H1 (cell line): ENCODE measurements around the gene DLL4. TPM values are rescaled to one million over a fixed set of nuclear protein-coding genes. Genes with fewer than 3 reads are reported as not detected.

Source experiments
- ASH2L ChIP-seq: fragments of 200-600, 300-600 bp; sonication (generic); IDR thresholded peaks from one replicate; pipeline ENCODE4 v1.7.1; 2017; ENCODE audit warnings: low read length
- CBX5 ChIP-seq: fragments of 300-800, 300-1000 bp; sonication (generic); IDR thresholded peaks from 2 replicates; pipeline ENCODE4 v1.7.1; 2016; ENCODE audit warnings: antibody characterized with exemption, low read length, low read depth
- CHD2 ChIP-seq: IDR thresholded peaks from 2 replicates; pipeline ENCODE4 v1.6.1; 2012; ENCODE audit warnings: low read length, improper control_type of control experiment
- GABPA ChIP-seq: IDR thresholded peaks from 2 replicates; pipeline ENCODE4 v1.6.1; 2011; ENCODE audit warnings: mild to moderate bottlenecking, low read length, moderate library complexity, borderline replicate concordance; ENCODE audit not compliant: insufficient read depth
- RNF2 ChIP-seq: fragments of 200-900, 300-1000 bp; sonication (generic); IDR thresholded peaks from 2 replicates; pipeline ENCODE4 v1.7.1; 2016; ENCODE audit warnings: borderline replicate concordance, low read depth, mild to moderate bottlenecking, antibody characterized with exemption, low read length; ENCODE audit not compliant: poor library complexity, severe bottlenecking; ENCODE audit errors: missing control alignments
- SIX5 ChIP-seq: IDR thresholded peaks from 2 replicates; pipeline ENCODE4 v1.6.1; 2011; ENCODE audit warnings: mild to moderate bottlenecking, low read depth, low read length
- SP2 ChIP-seq: IDR thresholded peaks from 2 replicates; pipeline ENCODE4 v1.6.1; 2012; ENCODE audit warnings: mild to moderate bottlenecking, low read length, inconsistent platforms
- SP4 ChIP-seq: IDR thresholded peaks from 2 replicates; pipeline ENCODE4 v1.6.1; 2012; ENCODE audit warnings: low read length, inconsistent platforms
- ZNF274 ChIP-seq: IDR thresholded peaks from 2 replicates; pipeline ENCODE4 v1.7.0; 2012; ENCODE audit warnings: low read length, borderline replicate concordance; ENCODE audit errors: extremely low read depth
- polyA plus RNA-seq, 7 experiments: library from polyadenylated mRNA; depleted of rRNA in 3 of 7; stranded (reverse) in 5 of 7; unstranded in 2 of 7; fragments of >200 nt in 5 of 7; fragments of 200-250 nt in 2 of 7; gene quantifications; 1 replicate in 5 of 7; 2 replicates in 1 of 7; 4 replicates in 1 of 7; pipeline versions ENCODE4 v1.2.1 to v1.2.3, GENCODE V29; 2011 to 2013; ENCODE audit warnings: missing spikeins in 2 of 7, mixed read lengths in 2 of 7
- total RNA-seq: library from RNA; stranded (reverse); fragmentation: NEBNext Ultra II Directional; extraction: Animal tissue kit (Norgen Biotek cat#: 25700); gene quantifications from 2 replicates; pipeline ENCODE4 v1.2.1, GENCODE V29; 2021
- TF ChIP-seq, protein P1 (sequence below): fragments of 300-600 bp; sonication (generic); IDR thresholded peaks from 2 replicates; pipeline ENCODE4 v1.7.1; 2012; ENCODE audit warnings: low read length, moderate library complexity, mild to moderate bottlenecking, inconsistent platforms; ENCODE audit not compliant: insufficient replicate concordance

Gene DLL4
- total and polyA plus RNA-seq, 2 of the 8 experiments (the other 6 are each of a cell fraction or from before 2014, with no cell fraction given), result 0.23 to 0.60 TPM

DNA sequence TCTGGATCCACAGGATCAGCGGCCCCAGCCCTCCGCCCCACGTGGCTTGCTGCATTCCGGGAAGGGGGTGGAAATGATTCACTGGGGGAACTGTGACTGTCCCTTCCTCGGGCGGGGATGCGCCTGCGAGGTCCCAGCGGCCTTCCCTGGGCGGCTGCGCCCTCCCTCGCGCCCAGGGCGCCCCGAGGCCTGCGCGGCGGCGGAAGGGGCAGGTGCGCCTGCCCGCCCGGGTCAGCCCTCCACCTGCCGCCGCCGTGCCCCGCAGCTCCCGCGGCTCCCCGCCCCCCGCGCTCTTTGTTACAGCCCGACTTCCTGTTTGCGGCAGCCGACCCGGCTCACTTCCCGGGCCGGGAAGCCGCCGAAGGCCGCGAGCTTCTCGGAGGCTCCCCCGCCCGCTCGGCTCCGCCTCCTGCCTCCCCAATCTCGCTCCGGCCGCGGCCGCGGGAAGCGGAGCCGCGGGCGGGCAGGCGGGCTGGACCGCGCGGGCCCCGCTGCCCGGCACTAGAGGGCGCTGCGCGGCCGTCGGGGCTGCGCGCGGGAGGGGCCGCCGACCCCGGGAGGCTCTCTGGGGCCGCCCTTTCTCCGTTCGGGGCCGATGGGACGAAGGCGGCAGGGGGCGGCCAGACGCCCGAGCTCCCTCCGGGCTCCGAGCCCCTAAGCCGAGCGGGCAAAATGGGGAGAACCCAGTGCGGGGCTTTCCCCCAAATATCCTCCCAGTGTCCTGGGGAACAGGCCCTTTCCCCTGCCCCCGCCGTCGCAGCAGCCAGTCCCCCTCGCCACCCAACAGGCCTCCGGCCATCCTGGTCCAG, 12.6 kb downstream of the DLL4 start (continued):
- TF ChIP-seq GABPA, result no peak
- no peak for TF ChIP-seq RNF2
- TF ChIP-seq CBX5, result no peak
- TF ChIP-seq, protein P1, sequence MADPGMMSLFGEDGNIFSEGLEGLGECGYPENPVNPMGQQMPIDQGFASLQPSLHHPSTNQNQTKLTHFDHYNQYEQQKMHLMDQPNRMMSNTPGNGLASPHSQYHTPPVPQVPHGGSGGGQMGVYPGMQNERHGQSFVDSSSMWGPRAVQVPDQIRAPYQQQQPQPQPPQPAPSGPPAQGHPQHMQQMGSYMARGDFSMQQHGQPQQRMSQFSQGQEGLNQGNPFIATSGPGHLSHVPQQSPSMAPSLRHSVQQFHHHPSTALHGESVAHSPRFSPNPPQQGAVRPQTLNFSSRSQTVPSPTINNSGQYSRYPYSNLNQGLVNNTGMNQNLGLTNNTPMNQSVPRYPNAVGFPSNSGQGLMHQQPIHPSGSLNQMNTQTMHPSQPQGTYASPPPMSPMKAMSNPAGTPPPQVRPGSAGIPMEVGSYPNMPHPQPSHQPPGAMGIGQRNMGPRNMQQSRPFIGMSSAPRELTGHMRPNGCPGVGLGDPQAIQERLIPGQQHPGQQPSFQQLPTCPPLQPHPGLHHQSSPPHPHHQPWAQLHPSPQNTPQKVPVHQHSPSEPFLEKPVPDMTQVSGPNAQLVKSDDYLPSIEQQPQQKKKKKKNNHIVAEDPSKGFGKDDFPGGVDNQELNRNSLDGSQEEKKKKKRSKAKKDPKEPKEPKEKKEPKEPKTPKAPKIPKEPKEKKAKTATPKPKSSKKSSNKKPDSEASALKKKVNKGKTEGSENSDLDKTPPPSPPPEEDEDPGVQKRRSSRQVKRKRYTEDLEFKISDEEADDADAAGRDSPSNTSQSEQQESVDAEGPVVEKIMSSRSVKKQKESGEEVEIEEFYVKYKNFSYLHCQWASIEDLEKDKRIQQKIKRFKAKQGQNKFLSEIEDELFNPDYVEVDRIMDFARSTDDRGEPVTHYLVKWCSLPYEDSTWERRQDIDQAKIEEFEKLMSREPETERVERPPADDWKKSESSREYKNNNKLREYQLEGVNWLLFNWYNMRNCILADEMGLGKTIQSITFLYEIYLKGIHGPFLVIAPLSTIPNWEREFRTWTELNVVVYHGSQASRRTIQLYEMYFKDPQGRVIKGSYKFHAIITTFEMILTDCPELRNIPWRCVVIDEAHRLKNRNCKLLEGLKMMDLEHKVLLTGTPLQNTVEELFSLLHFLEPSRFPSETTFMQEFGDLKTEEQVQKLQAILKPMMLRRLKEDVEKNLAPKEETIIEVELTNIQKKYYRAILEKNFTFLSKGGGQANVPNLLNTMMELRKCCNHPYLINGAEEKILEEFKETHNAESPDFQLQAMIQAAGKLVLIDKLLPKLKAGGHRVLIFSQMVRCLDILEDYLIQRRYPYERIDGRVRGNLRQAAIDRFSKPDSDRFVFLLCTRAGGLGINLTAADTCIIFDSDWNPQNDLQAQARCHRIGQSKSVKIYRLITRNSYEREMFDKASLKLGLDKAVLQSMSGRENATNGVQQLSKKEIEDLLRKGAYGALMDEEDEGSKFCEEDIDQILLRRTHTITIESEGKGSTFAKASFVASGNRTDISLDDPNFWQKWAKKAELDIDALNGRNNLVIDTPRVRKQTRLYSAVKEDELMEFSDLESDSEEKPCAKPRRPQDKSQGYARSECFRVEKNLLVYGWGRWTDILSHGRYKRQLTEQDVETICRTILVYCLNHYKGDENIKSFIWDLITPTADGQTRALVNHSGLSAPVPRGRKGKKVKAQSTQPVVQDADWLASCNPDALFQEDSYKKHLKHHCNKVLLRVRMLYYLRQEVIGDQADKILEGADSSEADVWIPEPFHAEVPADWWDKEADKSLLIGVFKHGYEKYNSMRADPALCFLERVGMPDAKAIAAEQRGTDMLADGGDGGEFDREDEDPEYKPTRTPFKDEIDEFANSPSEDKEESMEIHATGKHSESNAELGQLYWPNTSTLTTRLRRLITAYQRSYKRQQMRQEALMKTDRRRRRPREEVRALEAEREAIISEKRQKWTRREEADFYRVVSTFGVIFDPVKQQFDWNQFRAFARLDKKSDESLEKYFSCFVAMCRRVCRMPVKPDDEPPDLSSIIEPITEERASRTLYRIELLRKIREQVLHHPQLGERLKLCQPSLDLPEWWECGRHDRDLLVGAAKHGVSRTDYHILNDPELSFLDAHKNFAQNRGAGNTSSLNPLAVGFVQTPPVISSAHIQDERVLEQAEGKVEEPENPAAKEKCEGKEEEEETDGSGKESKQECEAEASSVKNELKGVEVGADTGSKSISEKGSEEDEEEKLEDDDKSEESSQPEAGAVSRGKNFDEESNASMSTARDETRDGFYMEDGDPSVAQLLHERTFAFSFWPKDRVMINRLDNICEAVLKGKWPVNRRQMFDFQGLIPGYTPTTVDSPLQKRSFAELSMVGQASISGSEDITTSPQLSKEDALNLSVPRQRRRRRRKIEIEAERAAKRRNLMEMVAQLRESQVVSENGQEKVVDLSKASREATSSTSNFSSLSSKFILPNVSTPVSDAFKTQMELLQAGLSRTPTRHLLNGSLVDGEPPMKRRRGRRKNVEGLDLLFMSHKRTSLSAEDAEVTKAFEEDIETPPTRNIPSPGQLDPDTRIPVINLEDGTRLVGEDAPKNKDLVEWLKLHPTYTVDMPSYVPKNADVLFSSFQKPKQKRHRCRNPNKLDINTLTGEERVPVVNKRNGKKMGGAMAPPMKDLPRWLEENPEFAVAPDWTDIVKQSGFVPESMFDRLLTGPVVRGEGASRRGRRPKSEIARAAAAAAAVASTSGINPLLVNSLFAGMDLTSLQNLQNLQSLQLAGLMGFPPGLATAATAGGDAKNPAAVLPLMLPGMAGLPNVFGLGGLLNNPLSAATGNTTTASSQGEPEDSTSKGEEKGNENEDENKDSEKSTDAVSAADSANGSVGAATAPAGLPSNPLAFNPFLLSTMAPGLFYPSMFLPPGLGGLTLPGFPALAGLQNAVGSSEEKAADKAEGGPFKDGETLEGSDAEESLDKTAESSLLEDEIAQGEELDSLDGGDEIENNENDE, result no peak
- peak; percentile 71; the same call in 1 of the 2 replicates for TF ChIP-seq CHD2
- no peak for TF ChIP-seq SP4
- TF ChIP-seq ASH2L, result peak; percentile 35
- no peak for TF ChIP-seq SIX5
- no peak for TF ChIP-seq ZNF274
- TF ChIP-seq SP2, result no peak
